T-cell (primary cell): ENCODE data around the gene SORCS1. TPM values are rescaled to one million over a fixed set of nuclear protein-coding genes. Genes with fewer than 3 reads are reported as not detected.

Source experiments
- ATAC-seq, 4 experiments: fragments of 200-7000 bp in 3 of 4; fragments of 150-1000 bp in 1 of 4; cut with Tn5 transposase; replicated peaks in 1 of 4; 1 replicate in 3 of 4; 2 replicates in 1 of 4; pipeline ENCODE4 v1.10.0; 2021; ENCODE audit warnings: moderate library complexity in 3 of 4, mild to moderate bottlenecking in 2 of 4, moderate number of reproducible peaks in 1 of 4
- CTCF ChIA-PET, 2 donors: fragments of 300-600 bp; sonication (Branson Sonifier 250); formaldehyde crosslinking; loops; one replicate each; lab custom pipeline; 2022; ENCODE audit warnings: antibody characterized with exemption in 2 of 2; lab: Charles Lee
- POLR2A ChIA-PET, 2 donors: fragments of 300-600 bp; sonication (Branson Sonifier 250); formaldehyde crosslinking; loops; one replicate each; lab custom pipeline; 2022; ENCODE audit warnings: antibody characterized with exemption in 2 of 2; lab: Charles Lee
- DNase-seq, 35 experiments: peaks; one replicate each; pipeline versions ENCODE4 v3.0.0 to v3.0.0-alpha.2; 2013 to 2023
- H3K27ac ChIP-seq: one replicate; pipeline ENCODE4 v1.5.1; 2013; ENCODE audit warnings: low read length
- H3K27me3 ChIP-seq, 2 experiments: replicated peaks in 1 of 2; 1 replicate in 1 of 2; 2 replicates in 1 of 2; pipeline versions ENCODE4 v1.6.1 to v1.7.0; 2013; ENCODE audit warnings: low read length in 1 of 2, mixed read lengths in 1 of 2; ENCODE audit not compliant: control insufficient read depth in 2 of 2, insufficient read depth in 2 of 2; ENCODE audit errors: extremely low read depth in 1 of 2
- H3K36me3 ChIP-seq, 2 donors: 1 replicate in 1 of 2; 2 replicates in 1 of 2; pipeline versions ENCODE4 v1.6.1 to v1.7.0; 2013; ENCODE audit warnings: low read length in 1 of 2; ENCODE audit not compliant: control insufficient read depth in 2 of 2, insufficient read depth in 1 of 2; ENCODE audit errors: extremely low read depth in 1 of 2
- H3K4me1 ChIP-seq, 2 experiments: 1 replicate in 1 of 2; 2 replicates in 1 of 2; pipeline versions ENCODE4 v1.6.1 to v1.7.0; 2013; ENCODE audit warnings: low read length in 2 of 2, mixed read lengths in 1 of 2; ENCODE audit not compliant: insufficient read depth in 2 of 2, control insufficient read depth in 1 of 2; ENCODE audit errors: extremely low read depth in 1 of 2
- H3K4me3 ChIP-seq, 2 donors: 1 replicate in 1 of 2; 2 replicates in 1 of 2; pipeline versions ENCODE4 v1.5.1 to v1.7.0; 2013; ENCODE audit warnings: mild to moderate bottlenecking in 2 of 2, low read length in 1 of 2, moderate library complexity in 1 of 2; ENCODE audit not compliant: control insufficient read depth in 1 of 2; ENCODE audit errors: extremely low read depth in 1 of 2
- H3K9me3 ChIP-seq: 2 replicates; pipeline ENCODE4 v1.7.0; 2013
- H3K27ac Mint-ChIP-seq, 2 donors: one replicate each; pipeline ENCODE4 v1.8.0; 2020 to 2021; ENCODE audit warnings: mild to moderate bottlenecking in 2 of 2, mixed read lengths in 2 of 2
- H3K27me3 Mint-ChIP-seq, 2 donors: one replicate each; pipeline ENCODE4 v1.8.0; 2021 to 2022; ENCODE audit warnings: mixed read lengths in 2 of 2
- H3K36me3 Mint-ChIP-seq: one replicate; pipeline ENCODE4 v1.8.0; 2021; ENCODE audit warnings: mixed read lengths
- H3K4me1 Mint-ChIP-seq, 3 donors: one replicate each; pipeline ENCODE4 v1.8.0; 2020 to 2022; ENCODE audit warnings: mixed read lengths in 3 of 3, mild to moderate bottlenecking in 1 of 3
- H3K4me3 Mint-ChIP-seq, 3 donors: one replicate each; pipeline ENCODE4 v1.8.0; 2020 to 2022; ENCODE audit warnings: mild to moderate bottlenecking in 3 of 3, mixed read lengths in 3 of 3, moderate library complexity in 3 of 3
- H3K9me3 Mint-ChIP-seq, 3 donors: one replicate each; pipeline ENCODE4 v1.8.0; 2020 to 2022; ENCODE audit warnings: mixed read lengths in 3 of 3
- WGBS: methylation state at CpG from one replicate; pipeline ENCODE4 v1.1.5; 2013; ENCODE audit warnings: missing lambda C conversion rate; ENCODE audit not compliant: insufficient coverage; 5-methylcytosine and 5-hydroxymethylcytosine counted together
- total RNA-seq, 35 experiments: library from RNA in 6 of 35; stranded (reverse) in 6 of 35; fragments of 120-200 nt in 1 of 35; gene quantifications; one replicate each; pipeline versions ENCODE4 v1.2.1 to v1.2.4 and lab custom pipeline; 2013 to 2026

Gene SORCS1
- total RNA-seq, 5 donors from 2014 or later (not counting 1 experiment from before 2014, with no cell fraction given), result not detected

GRCh38 chr10:106551501-106552062 lies 612.9 kb downstream of the SORCS1 start:
- ATAC-seq, result no peak
- CTCF ChIA-PET, result interaction anchor here in 1 of 2 donors (0.6 kb wide), 1 partner anchor 38 kb away, joined by 3 read pairs; no protein-coding TSS in a partner anchor
- H3K36me3 Mint-ChIP-seq, result no peaks in the 10 kb centered on the region

GRCh38 chr10:106548832-106549231 lies 615.7 kb downstream of the SORCS1 start:
- no peak overlapping the region for H3K27ac ChIP-seq
- no peaks in the 10 kb centered on the region for H3K4me1 Mint-ChIP-seq
- no peaks in the 10 kb centered on the region for H3K36me3 ChIP-seq
- ATAC-seq, result no peak
- H3K9me3 Mint-ChIP-seq, result peaks cover 14 to 15% (median 14%) of the 10 kb centered on the region in 3 donors
- WGBS, result 60% methylated on average over 1 of the region's 6 CpGs
- no peak overlapping the region for H3K4me3 ChIP-seq
- ChIA-PET CTCF (no interaction called here), POLR2A (interaction anchor here in 1 of 2 donors (0.6 kb wide), 1 partner anchor 46 kb away, joined by 3 read pairs; no protein-coding TSS in a partner anchor)
- no peaks in the 10 kb centered on the region for H3K27me3 ChIP-seq
- H3K27me3 Mint-ChIP-seq, result no peaks in the 10 kb centered on the region
- no peak overlapping the region for H3K27ac Mint-ChIP-seq
- H3K4me1 ChIP-seq, result no peaks in the 10 kb centered on the region
- no peaks in the 10 kb centered on the region for H3K36me3 Mint-ChIP-seq
- H3K9me3 ChIP-seq, result no peaks in the 10 kb centered on the region
- no peak overlapping the region for H3K4me3 Mint-ChIP-seq
- DNase-seq, result no peak

More at GRCh38 chr10:106551501-106552062, 612.9 kb downstream of the SORCS1 start:
- Histone ChIP-seq H3K4me1 (no peaks in the 10 kb centered on the region), H3K27me3 (no peaks in the 10 kb centered on the region), H3K36me3 (no peaks in the 10 kb centered on the region), H3K27ac (no peak overlapping the region), H3K9me3 (no peaks in the 10 kb centered on the region), H3K4me3 (no peak overlapping the region)
- no peak for DNase-seq
- Mint-ChIP-seq H3K27ac (no peak overlapping the region), H3K4me1 (no peaks in the 10 kb centered on the region), H3K4me3 (no peak overlapping the region), H3K9me3 (peaks cover 14 to 20% (median 15%) of the 10 kb centered on the region in 3 donors), H3K27me3 (no peaks in the 10 kb centered on the region)
- WGBS, result no CpG with 5 or more reads among the region's 4 CpGs
- POLR2A ChIA-PET, result no interaction called here

GRCh38 chr10:106547047-106547635 lies 617.4 kb downstream of the SORCS1 start:
- H3K27me3 Mint-ChIP-seq, result no peaks in the 10 kb centered on the region
- H3K4me3 Mint-ChIP-seq, result no peak overlapping the region
- H3K9me3 ChIP-seq, result no peaks in the 10 kb centered on the region
- no peak overlapping the region for H3K4me3 ChIP-seq
- H3K36me3 Mint-ChIP-seq, result no peaks in the 10 kb centered on the region
- no peak overlapping the region for H3K27ac Mint-ChIP-seq
- ATAC-seq (no peak), DNase-seq (no peak)
- peaks cover 13 to 16% (median 14%) of the 10 kb centered on the region in 3 donors for H3K9me3 Mint-ChIP-seq
- WGBS, result 97% methylated on average over 5 of the region's 7 CpGs
- H3K27ac ChIP-seq, result no peak overlapping the region
- no peaks in the 10 kb centered on the region for H3K36me3 ChIP-seq
- H3K27me3 ChIP-seq, result no peaks in the 10 kb centered on the region
- ChIA-PET CTCF (no interaction called here), POLR2A (no interaction called here)
- H3K4me1 Mint-ChIP-seq, result no peaks in the 10 kb centered on the region
- H3K4me1 ChIP-seq, result no peaks in the 10 kb centered on the region

GRCh38 chr10:106542461-106542860 lies 622.0 kb downstream of the SORCS1 start:
- H3K9me3 Mint-ChIP-seq, result peaks cover 0 to 6% (median 3%) of the 10 kb centered on the region in 3 donors
- POLR2A ChIA-PET, result no interaction called here
- H3K4me1 Mint-ChIP-seq, result no peaks in the 10 kb centered on the region
- Histone ChIP-seq H3K36me3 (no peaks in the 10 kb centered on the region), H3K9me3 (no peaks in the 10 kb centered on the region), H3K4me1 (no peaks in the 10 kb centered on the region), H3K27me3 (no peaks in the 10 kb centered on the region), H3K4me3 (no peak overlapping the region), H3K27ac (no peak overlapping the region)
- CTCF ChIA-PET, result no interaction called here
- ATAC-seq (no peak), DNase-seq (no peak)
- 100% methylated on average over 1 of the region's 3 CpGs for WGBS
- H3K36me3 Mint-ChIP-seq, result no peaks in the 10 kb centered on the region
- H3K27ac Mint-ChIP-seq, result no peak overlapping the region
- H3K4me3 Mint-ChIP-seq, result no peak overlapping the region
- H3K27me3 Mint-ChIP-seq, result no peaks in the 10 kb centered on the region

- Histone ChIP-seq H3K27ac (no peak overlapping the region), H3K36me3 (no peaks in the 10 kb centered on the region), H3K4me1 (no peaks in the 10 kb centered on the region), H3K27me3 (no peaks in the 10 kb centered on the region), H3K4me3 (no peak overlapping the region), H3K9me3 (no peaks in the 10 kb centered on the region)
- DNase-seq, result no peak
- no peak overlapping the region for H3K4me3 Mint-ChIP-seq
- no peak for ATAC-seq
- H3K4me1 Mint-ChIP-seq, result no peaks in the 10 kb centered on the region
- H3K9me3 Mint-ChIP-seq, result peaks cover 0 to 9% (median 0%) of the 10 kb centered on the region in 3 donors
- H3K36me3 Mint-ChIP-seq, result no peaks in the 10 kb centered on the region
- no peak overlapping the region for H3K27ac Mint-ChIP-seq
- ChIA-PET POLR2A (no interaction called here), CTCF (no interaction called here)
- H3K27me3 Mint-ChIP-seq, result no peaks in the 10 kb centered on the region
These were observed 623.9 kb downstream of the SORCS1 start for GRCh38 chr10:106540645-106541044.

- no peaks in the 10 kb centered on the region for H3K9me3 ChIP-seq
- ATAC-seq, result no peak
- no CpG with 5 or more reads among the region's 5 CpGs for WGBS
- no peak overlapping the region for H3K4me3 ChIP-seq
- Mint-ChIP-seq H3K27me3 (no peaks in the 10 kb centered on the region), H3K36me3 (no peaks in the 10 kb centered on the region), H3K4me1 (no peaks in the 10 kb centered on the region), H3K9me3 (peaks cover 0 to 12% (median 8%) of the 10 kb centered on the region in 3 donors), H3K4me3 (no peak overlapping the region), H3K27ac (no peak overlapping the region)
- ChIA-PET CTCF (no interaction called here), POLR2A (no interaction called here)
- DNase-seq, result no peak
- H3K36me3 ChIP-seq, result no peaks in the 10 kb centered on the region
- H3K4me1 ChIP-seq, result no peaks in the 10 kb centered on the region
- H3K27me3 ChIP-seq, result no peaks in the 10 kb centered on the region
- no peak overlapping the region for H3K27ac ChIP-seq
These were observed 626.6 kb downstream of the SORCS1 start for GRCh38 chr10:106537866-106538265.
